Sigmoid colon (tissue), 4 donors: ENCODE results near the gene PRAMEF13.
"Not testable (repeated sequence)": the region's sequence is repeated elsewhere in the genome, so short reads cannot be mapped to it uniquely, and the experiment has no call there.

Experiments used
- CTCF ChIP-seq, 4 experiments: fragments of 450-650 bp in 3 of 4; fragments of 200-600 bp in 1 of 4; IDR thresholded peaks; one replicate each; pipeline ENCODE4 v1.5.1; 2016 to 2019; ENCODE audit warnings: antibody characterized with exemption in 4 of 4, mild to moderate bottlenecking in 3 of 4, moderate library complexity in 2 of 4
- POLR2A ChIP-seq, 2 donors: fragments of 450-650 bp; IDR thresholded peaks; one replicate each; pipeline ENCODE4 v1.6.1; 2016; ENCODE audit warnings: antibody characterized with exemption in 2 of 2, mild to moderate bottlenecking in 2 of 2, moderate library complexity in 2 of 2
- POLR2AphosphoS5 ChIP-seq, 4 donors: sonication (generic); formaldehyde crosslinking; IDR thresholded peaks; one replicate each; pipeline ENCODE4 v1.6.1; 2017; ENCODE audit warnings: antibody characterized with exemption in 4 of 4

DNA sequence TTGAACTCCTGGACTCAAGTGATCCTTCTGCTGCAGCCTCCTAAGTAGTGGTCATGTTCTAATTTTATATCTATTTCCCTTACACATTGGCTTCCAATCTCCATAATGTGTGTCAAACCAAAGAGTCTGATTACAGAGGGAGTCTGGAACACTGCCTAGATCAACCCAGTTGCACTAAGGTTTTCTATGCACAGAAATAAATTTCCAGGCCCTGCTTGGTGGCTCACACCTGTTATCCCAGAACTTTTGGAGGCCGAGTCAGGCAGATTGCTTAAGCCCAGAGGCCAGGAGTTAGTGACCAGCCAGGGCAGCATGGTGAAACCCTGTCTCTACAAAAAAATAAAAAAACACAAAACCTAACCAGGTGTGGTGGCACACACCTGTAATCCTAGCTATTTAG lies 32.8 kb upstream of the PRAMEF13 start:
- TF ChIP-seq CTCF, POLR2AphosphoS5, POLR2A (IDR thresholded peaks at IDR 0.05): not testable (repeated sequence)
